Stimulated activated CD4-positive, alpha-beta T cell treated with anti-CD3 and anti-CD28 coated beads, Interleukin-1b, Interleukin-23, amount 100 ng/mL, for 48 hours (primary cell): ENCODE results near the gene POLR2J.
"Not testable (repeated sequence)": the region's sequence is repeated elsewhere in the genome, so short reads cannot be mapped to it uniquely, and the experiment has no call there.

Experiments used
- DNase-seq: peaks from one replicate; pipeline ENCODE4 v3.0.0-alpha.2; 2020

POLR2J gene

GRCh38 chr7:102464577-102465280, 14.0 kb downstream of the POLR2J start, which contains the start of the genes ALKBH4 and LRWD1:
TSS of gene ALKBH4 (minus strand) at chr7:102464863. CDS start at chr7:102464836, 27 bp downstream.
TSS of gene LRWD1 (plus strand) at chr7:102464984. CDS start at chr7:102465081, 97 bp downstream.
- peak; percentile 95 for DNase-seq

- no peak for DNase-seq
Observed at GRCh38 chr7:102463841-102464576, 14.7 kb downstream of the POLR2J start.

GRCh38 chr7:102460467-102460866, 18.3 kb downstream of the POLR2J start:
- no peak for DNase-seq

GRCh38 chr7:102459221-102459844, 19.4 kb downstream of the POLR2J start:
- DNase-seq = no peak

GRCh38 chr7:102457352-102457924, 21.3 kb downstream of the POLR2J start:
- no peak for DNase-seq

GRCh38 chr7:102456327-102456726, 22.4 kb downstream of the POLR2J start:
- DNase-seq = no peak

- no peak for DNase-seq
Observed at GRCh38 chr7:102455596-102455995, 23.1 kb downstream of the POLR2J start.

GRCh38 chr7:102454932-102455331, 23.8 kb downstream of the POLR2J start:
- not testable (repeated sequence) for DNase-seq

- no peak for DNase-seq
Observed at GRCh38 chr7:102454468-102454867, 24.3 kb downstream of the POLR2J start.

GRCh38 chr7:102453319-102453718, 25.4 kb downstream of the POLR2J start:
- DNase-seq = no peak

GRCh38 chr7:102452451-102452850, 26.3 kb downstream of the POLR2J start:
- DNase-seq = no peak

- no peak for DNase-seq
Observed at GRCh38 chr7:102451371-102452054, 27.2 kb downstream of the POLR2J start.

- peak; percentile 50 for DNase-seq
Observed at GRCh38 chr7:102450242-102450641, 28.5 kb downstream of the POLR2J start.

- no peak for DNase-seq
Observed at GRCh38 chr7:102449136-102449535, 29.6 kb downstream of the POLR2J start.

GRCh38 chr7:102447311-102447710, 31.4 kb downstream of the POLR2J start:
- DNase-seq = no peak

GRCh38 chr7:102446387-102447156, 32.1 kb downstream of the POLR2J start:
- DNase-seq = no peak

GRCh38 chr7:102445674-102446071, 33.0 kb downstream of the POLR2J start:
- DNase-seq = no peak

- no peak for DNase-seq
Observed at GRCh38 chr7:102444961-102445673, 33.6 kb downstream of the POLR2J start.

- no peak for DNase-seq
Observed at GRCh38 chr7:102439963-102440795, 38.5 kb downstream of the POLR2J start.

- DNase-seq = no peak
Observed at GRCh38 chr7:102436118-102436517, 42.6 kb downstream of the POLR2J start.
